CD4-positive, alpha-beta T cell treated with Interleukin-10 for 1 hour (primary cell): ENCODE results near the gene LRP1.

Experiments used
- DNase-seq: peaks from one replicate; pipeline ENCODE4 v3.0.0-alpha.2; 2020

The LRP1 gene

GRCh38 chr12:57138526-57139272, 10.4 kb downstream of the LRP1 start:
- no peak for DNase-seq

- no peak for DNase-seq
Measured at GRCh38 chr12:57139796-57140649, 11.7 kb downstream of the LRP1 start.

GRCh38 chr12:57141249-57141648, 13.0 kb downstream of the LRP1 start:
- DNase-seq, result no peak

- DNase-seq, result no peak
Measured at GRCh38 chr12:57142121-57142520, 13.8 kb downstream of the LRP1 start.

GRCh38 chr12:57142727-57143126, 14.4 kb downstream of the LRP1 start:
- no peak for DNase-seq

- no peak for DNase-seq
Measured at GRCh38 chr12:57143454-57143853, 15.2 kb downstream of the LRP1 start.

GRCh38 chr12:57145460-57146059, 17.3 kb downstream of the LRP1 start:
- no peak for DNase-seq

- DNase-seq, result no peak
Measured at GRCh38 chr12:57146092-57146491, 17.8 kb downstream of the LRP1 start.

GRCh38 chr12:57146961-57147944, 19.0 kb downstream of the LRP1 start, which contains the start of gene LRP1-AS:
TSS of gene LRP1-AS (minus strand) at chr12:57147619.
- DNase-seq, result no peak

- no peak for DNase-seq
Measured at GRCh38 chr12:57148469-57149244, 20.4 kb downstream of the LRP1 start.

GRCh38 chr12:57149245-57149900, 21.1 kb downstream of the LRP1 start:
- no peak for DNase-seq

- DNase-seq, result no peak
Measured at GRCh38 chr12:57150400-57151000, 22.2 kb downstream of the LRP1 start.

- no peak for DNase-seq
Measured at GRCh38 chr12:57151741-57152630, 23.7 kb downstream of the LRP1 start.

GRCh38 chr12:57152639-57153038, 24.4 kb downstream of the LRP1 start:
- no peak for DNase-seq

GRCh38 chr12:57153415-57153997, 25.2 kb downstream of the LRP1 start:
- no peak for DNase-seq

- no peak for DNase-seq
Measured at GRCh38 chr12:57154076-57154475, 25.8 kb downstream of the LRP1 start.

GRCh38 chr12:57154804-57155434, 26.6 kb downstream of the LRP1 start:
- DNase-seq, result no peak

- DNase-seq, result no peak
Measured at GRCh38 chr12:57156701-57157403, 28.6 kb downstream of the LRP1 start.
